GM19099 (cell line): ENCODE measurements around the gene ROM1.

Experiments
- POLR2A ChIP-seq: IDR thresholded peaks from 3 replicates; pipeline ENCODE4 v1.6.1; 2011; ENCODE audit warnings: low read depth; ENCODE audit not compliant: insufficient read length; ENCODE audit errors: extremely low read depth

The ROM1 gene

GRCh38 chr11:62652161-62653006, 39.3 kb downstream of the ROM1 start:
- TF ChIP-seq POLR2A: no peak

GRCh38 chr11:62654297-62654696, 41.2 kb downstream of the ROM1 start:
- TF ChIP-seq POLR2A: no peak

- TF ChIP-seq POLR2A: no peak
Observed at GRCh38 chr11:62656796-62657429, 43.9 kb downstream of the ROM1 start.

- no peak for TF ChIP-seq POLR2A
Observed at GRCh38 chr11:62664405-62665074, 51.5 kb downstream of the ROM1 start.
